Mucosa of descending colon (tissue), 3 donors: ENCODE measurements around the gene SAP30BP. TPM values are rescaled to one million over a fixed set of nuclear protein-coding genes. Genes with fewer than 3 reads are reported as not detected.

Experiments used
- ATAC-seq: fragments of 200-7000 bp; cut with Tn5 transposase; one replicate; pipeline ENCODE4 v1.9.1; 2020; ENCODE audit warnings: mild to moderate bottlenecking, moderate library complexity
- DNase-seq, 3 donors: peaks; one replicate each; pipeline ENCODE4 v3.0.0-alpha.2; 2020
- H3K36me3 ChIP-seq: fragments of 200-600 bp; one replicate; pipeline ENCODE4 v1.8.0; 2021; ENCODE audit warnings: low read depth, mild to moderate bottlenecking
- H3K4me1 ChIP-seq: fragments of 200-600 bp; one replicate; pipeline ENCODE4 v1.8.0; 2021; ENCODE audit warnings: low read depth, mild to moderate bottlenecking
- H3K4me3 ChIP-seq: fragments of 200-600 bp; one replicate; pipeline ENCODE4 v1.8.0; 2021; ENCODE audit warnings: mild to moderate bottlenecking
- H3K9me3 ChIP-seq: fragments of 200-600 bp; one replicate; pipeline ENCODE4 v1.8.0; 2021; ENCODE audit warnings: mild to moderate bottlenecking
- intact Hi-C, 2 donors: fragments of 100-400 bp; cut with DNase I in 1 of 2; cut with micrococcal nuclease in 1 of 2; formaldehyde crosslinking; loops; one replicate each; pipeline versions ENCODE4 v1.11.0 to v1.11.1; 2022; cut with DNase I, micrococcal nuclease
- total RNA-seq, 3 donors: library from RNA; stranded (reverse); fragmentation: NEBNext Ultra II Directional in 2 of 3; extraction: Animal tissue kit (Norgen Biotek cat#: 25700) in 2 of 3; gene quantifications; one replicate each; pipeline versions ENCODE4 v1.2.1 to v1.2.4, GENCODE V29; 2021 to 2023
- TF ChIP-seq, protein P1 (sequence below): fragments of 200-600 bp; IDR thresholded peaks from one replicate; pipeline ENCODE4 v1.8.0; 2022; ENCODE audit warnings: antibody characterized with exemption, mild to moderate bottlenecking
- donor health status: DM: no; HTN: no; CAD: no; lungs with moderate emphysema.
- donor health status: DM: no; HTN: no; CAD: no.
- donor health status: DM: no; HTN: yes; CAD: no.

SAP30BP gene
- total RNA-seq, 3 donors from 2014 or later: 76.5 to 83.8 (median 76.9) TPM

- intact Hi-C loops: no loop called here
- no peaks in the 10 kb centered on the region for H3K36me3 ChIP-seq
- no peak overlapping the region for H3K4me3 ChIP-seq
- H3K9me3 ChIP-seq: no peaks in the 10 kb centered on the region
- no peak for DNase-seq
- H3K4me1 ChIP-seq: no peaks in the 10 kb centered on the region
- TF ChIP-seq, protein P1, sequence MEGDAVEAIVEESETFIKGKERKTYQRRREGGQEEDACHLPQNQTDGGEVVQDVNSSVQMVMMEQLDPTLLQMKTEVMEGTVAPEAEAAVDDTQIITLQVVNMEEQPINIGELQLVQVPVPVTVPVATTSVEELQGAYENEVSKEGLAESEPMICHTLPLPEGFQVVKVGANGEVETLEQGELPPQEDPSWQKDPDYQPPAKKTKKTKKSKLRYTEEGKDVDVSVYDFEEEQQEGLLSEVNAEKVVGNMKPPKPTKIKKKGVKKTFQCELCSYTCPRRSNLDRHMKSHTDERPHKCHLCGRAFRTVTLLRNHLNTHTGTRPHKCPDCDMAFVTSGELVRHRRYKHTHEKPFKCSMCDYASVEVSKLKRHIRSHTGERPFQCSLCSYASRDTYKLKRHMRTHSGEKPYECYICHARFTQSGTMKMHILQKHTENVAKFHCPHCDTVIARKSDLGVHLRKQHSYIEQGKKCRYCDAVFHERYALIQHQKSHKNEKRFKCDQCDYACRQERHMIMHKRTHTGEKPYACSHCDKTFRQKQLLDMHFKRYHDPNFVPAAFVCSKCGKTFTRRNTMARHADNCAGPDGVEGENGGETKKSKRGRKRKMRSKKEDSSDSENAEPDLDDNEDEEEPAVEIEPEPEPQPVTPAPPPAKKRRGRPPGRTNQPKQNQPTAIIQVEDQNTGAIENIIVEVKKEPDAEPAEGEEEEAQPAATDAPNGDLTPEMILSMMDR: no peak
- peak; percentile 12 for ATAC-seq
These were observed 40.0 kb downstream of the SAP30BP start for GRCh38 chr17:75707079-75707571.

DNA sequence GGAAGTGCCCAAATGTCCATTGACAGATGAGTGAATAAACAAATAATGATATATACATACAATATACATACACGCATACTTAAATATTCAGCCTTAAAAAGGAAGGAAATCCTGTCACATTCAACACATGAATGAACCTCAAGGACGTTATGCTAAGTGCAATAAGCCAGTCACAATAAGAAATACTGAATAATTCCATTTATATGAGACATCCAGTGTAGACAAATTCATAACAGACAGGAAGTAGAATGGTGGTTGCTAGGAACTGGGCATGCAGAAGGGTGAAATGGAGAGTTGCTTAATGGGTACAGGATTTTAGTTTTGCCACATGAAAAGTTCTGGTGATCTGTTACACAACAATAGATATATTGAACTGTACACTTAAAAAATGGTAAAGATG, 45.3 kb downstream of the SAP30BP start:
- ATAC-seq (no peak), DNase-seq (no peak)
- TF ChIP-seq, protein P1: no peak
- H3K9me3 ChIP-seq: no peaks in the 10 kb centered on the region
- no peak overlapping the region for H3K4me3 ChIP-seq
- no peaks in the 10 kb centered on the region for H3K4me1 ChIP-seq
- intact Hi-C loops: no loop called here
- H3K36me3 ChIP-seq: no peaks in the 10 kb centered on the region

GRCh38 chr17:75719732-75720131, 52.6 kb downstream of the SAP30BP start:
- H3K4me3 ChIP-seq: no peak overlapping the region
- TF ChIP-seq, protein P1: no peak
- ATAC-seq (no peak), DNase-seq (no peak)
- H3K36me3 ChIP-seq: no peaks in the 10 kb centered on the region
- intact Hi-C loops: no loop called here
- H3K9me3 ChIP-seq: no peaks in the 10 kb centered on the region
- peaks cover 24% of the 10 kb centered on the region for H3K4me1 ChIP-seq

DNA sequence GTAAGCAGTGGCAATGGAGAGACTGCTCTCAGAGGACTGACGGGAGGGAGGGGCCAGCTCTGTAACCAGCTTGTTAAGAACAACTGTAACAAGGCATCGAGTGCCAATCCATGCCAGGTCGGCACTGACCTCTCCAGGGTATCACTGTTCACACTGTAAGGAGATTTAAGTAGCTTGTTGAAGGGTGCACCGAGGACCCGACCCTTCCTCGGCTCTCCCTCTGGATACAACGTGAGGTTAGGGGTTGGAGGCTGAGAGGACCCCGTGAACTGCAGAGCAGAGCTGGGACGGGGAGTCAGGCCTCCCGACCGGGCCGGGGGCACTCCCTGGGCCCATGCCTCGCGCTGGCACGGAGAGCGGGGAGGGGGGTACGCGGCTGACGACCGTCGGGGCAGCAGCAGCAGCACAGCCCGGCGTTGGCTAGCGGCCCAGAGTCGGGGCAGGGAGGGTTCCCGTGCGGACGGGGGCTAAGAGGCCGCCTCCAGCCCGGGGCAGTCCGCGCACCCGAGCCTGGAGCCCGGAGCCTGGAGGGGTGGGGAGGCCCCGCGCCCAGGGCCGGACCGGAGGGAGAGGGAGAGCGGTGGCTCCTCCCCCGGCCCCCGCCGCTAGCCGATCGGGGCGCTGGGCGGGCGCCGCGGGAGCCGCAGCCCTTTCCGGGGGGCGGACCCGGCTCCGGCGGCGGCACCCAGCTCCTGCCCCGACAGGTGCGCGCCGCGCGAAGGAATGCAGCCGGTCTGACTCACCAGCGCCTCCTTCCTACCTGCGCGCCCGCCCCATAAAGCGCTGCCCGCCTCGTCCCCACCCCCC, 53.7 kb downstream of the SAP30BP start, which contains the start of gene ITGB4:
ITGB4 (plus strand) TSS at position 804 of the 807 bp plus-strand sequence. CDS start 3,245 bp downstream, outside the sequence.
- H3K4me1 ChIP-seq: peaks cover 24% of the 10 kb centered on the region
- H3K4me3 ChIP-seq: peak within 1 kb of the TSS; percentile 48
- ATAC-seq (peak; percentile 77), DNase-seq (peak; percentile 89 to 92 (median 91))
- intact Hi-C loops: no loop called here
- TF ChIP-seq, protein P1: no peak
- no peaks in the 10 kb centered on the region for H3K9me3 ChIP-seq
- no peaks in the 10 kb centered on the region for H3K36me3 ChIP-seq

DNA sequence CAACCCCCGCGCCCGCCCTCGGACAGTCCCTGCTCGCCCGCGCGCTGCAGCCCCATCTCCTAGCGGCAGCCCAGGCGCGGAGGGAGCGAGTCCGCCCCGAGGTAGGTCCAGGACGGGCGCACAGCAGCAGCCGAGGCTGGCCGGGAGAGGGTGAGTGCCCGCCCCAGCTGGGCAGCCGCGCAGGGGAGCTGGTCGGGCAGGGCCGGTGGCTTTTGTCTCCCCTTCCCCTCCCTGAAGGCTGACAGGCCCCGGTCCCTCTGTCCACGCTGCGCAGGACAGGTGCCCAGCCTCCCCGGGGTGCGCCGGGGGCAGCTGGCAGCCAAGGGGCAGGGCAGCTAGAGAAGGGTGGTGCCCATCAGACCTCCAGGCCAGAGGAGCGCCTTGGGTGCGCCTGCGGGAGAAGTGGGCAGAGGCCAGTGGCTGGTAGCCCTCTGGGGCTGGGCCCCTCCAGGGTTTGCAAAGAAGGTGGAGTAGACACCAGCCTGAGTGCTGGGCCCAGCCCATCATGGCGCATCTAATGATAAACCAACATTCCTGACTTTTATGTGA, 54.4 kb downstream of the SAP30BP start:
- intact Hi-C loops: no loop called here
- H3K4me3 ChIP-seq: peak overlapping the region; percentile 48
- TF ChIP-seq, protein P1: no peak
- peaks cover 24% of the 10 kb centered on the region for H3K4me1 ChIP-seq
- H3K9me3 ChIP-seq: no peaks in the 10 kb centered on the region
- DNase-seq: peak; percentile 71 to 78 (median 73)
- H3K36me3 ChIP-seq: no peaks in the 10 kb centered on the region
- ATAC-seq: peak; percentile 41
